Liver (tissue), 9 donors: ENCODE data around the gene MAB21L4. TPM values are rescaled to one million over a fixed set of nuclear protein-coding genes. Genes with fewer than 3 reads are reported as not detected.

Experiments used
- DNase-seq: peaks from one replicate; pipeline ENCODE4 v3.0.0-alpha.2; 2017; ENCODE audit warnings: low spot score
- H3K27ac ChIP-seq, 2 donors: one replicate each; pipeline ENCODE4 v1.7.0; 2013; ENCODE audit warnings: inconsistent platforms in 2 of 2, low read length in 2 of 2, control low read depth in 1 of 2, low read depth in 1 of 2, mild to moderate bottlenecking in 1 of 2
- H3K27me3 ChIP-seq, 4 donors: one replicate each; pipeline versions ENCODE4 v1.6.1 to v1.7.0; 2013; ENCODE audit warnings: low read length in 3 of 4, inconsistent platforms in 1 of 4, mild to moderate bottlenecking in 1 of 4, moderate library complexity in 1 of 4; ENCODE audit not compliant: control insufficient read depth in 4 of 4, insufficient read depth in 4 of 4
- H3K36me3 ChIP-seq, 4 donors: one replicate each; pipeline versions ENCODE4 v1.6.1 to v1.7.0; 2013; ENCODE audit warnings: low read length in 3 of 4, mild to moderate bottlenecking in 3 of 4, low read depth in 1 of 4, moderate library complexity in 1 of 4; ENCODE audit not compliant: control insufficient read depth in 4 of 4, insufficient read depth in 3 of 4
- H3K4me1 ChIP-seq, 4 donors: one replicate each; pipeline versions ENCODE4 v1.6.1 to v1.7.0; 2013; ENCODE audit warnings: low read length in 3 of 4, mild to moderate bottlenecking in 3 of 4, moderate library complexity in 1 of 4; ENCODE audit not compliant: control insufficient read depth in 4 of 4, insufficient read depth in 4 of 4
- H3K4me3 ChIP-seq, 3 donors: one replicate each; pipeline versions ENCODE4 v1.6.1 to v1.7.0; 2013; ENCODE audit warnings: low read length in 3 of 3, control low read depth in 1 of 3, low read depth in 1 of 3, mild to moderate bottlenecking in 1 of 3
- H3K9ac ChIP-seq, 2 donors: one replicate each; pipeline ENCODE4 v1.7.0; 2013; ENCODE audit warnings: low read length in 2 of 2, mild to moderate bottlenecking in 2 of 2, moderate library complexity in 2 of 2, control low read depth in 1 of 2, low read depth in 1 of 2
- H3K9me3 ChIP-seq, 4 donors: one replicate each; pipeline versions ENCODE4 v1.6.1 to v1.7.0; 2013; ENCODE audit warnings: low read length in 3 of 4; ENCODE audit not compliant: control insufficient read depth in 4 of 4
- EGR1 ChIP-seq, 2 donors: IDR thresholded peaks; 2 replicates each; pipeline ENCODE4 v1.6.1; 2016 to 2018; ENCODE audit warnings: antibody characterized with exemption in 2 of 2, low read depth in 2 of 2
- FOXA2 ChIP-seq: IDR thresholded peaks from 2 replicates; pipeline ENCODE4 v1.6.1; 2016; ENCODE audit warnings: antibody characterized with exemption
- GABPA ChIP-seq, 2 donors: IDR thresholded peaks in 1 of 2; conservative IDR thresholded peaks in 1 of 2; 2 replicates each; pipeline ENCODE4 v1.6.1; 2016; ENCODE audit warnings: antibody characterized with exemption in 2 of 2, mild to moderate bottlenecking in 1 of 2, moderate library complexity in 1 of 2
- HNF4A ChIP-seq, 2 donors: conservative IDR thresholded peaks; 2 replicates each; pipeline ENCODE4 v1.6.1; 2016; ENCODE audit warnings: antibody characterized with exemption in 2 of 2, mild to moderate bottlenecking in 2 of 2
- JUND ChIP-seq, 2 donors: IDR thresholded peaks; 2 replicates each; pipeline ENCODE4 v1.6.1; 2016; ENCODE audit warnings: antibody characterized with exemption in 2 of 2
- NR2F2 ChIP-seq: IDR thresholded peaks from 2 replicates; pipeline ENCODE4 v1.6.1; 2016; ENCODE audit warnings: antibody characterized with exemption
- RAD21 ChIP-seq, 2 donors: IDR thresholded peaks; 2 replicates each; pipeline ENCODE4 v1.6.1; 2016; ENCODE audit warnings: antibody characterized with exemption in 2 of 2, mild to moderate bottlenecking in 2 of 2
- RXRA ChIP-seq, 2 donors: IDR thresholded peaks; 2 replicates each; pipeline ENCODE4 v1.6.1; 2017 to 2018; ENCODE audit warnings: antibody characterized with exemption in 2 of 2, mild to moderate bottlenecking in 1 of 2
- SP1 ChIP-seq: IDR thresholded peaks from 2 replicates; pipeline ENCODE4 v1.6.1; 2018; ENCODE audit warnings: antibody characterized with exemption, mild to moderate bottlenecking
- TAF1 ChIP-seq: conservative IDR thresholded peaks from 2 replicates; pipeline ENCODE4 v1.6.1; 2016; ENCODE audit warnings: antibody characterized with exemption, mild to moderate bottlenecking
- YY1 ChIP-seq: IDR thresholded peaks from 2 replicates; pipeline ENCODE4 v1.6.1; 2016; ENCODE audit warnings: antibody characterized with exemption, mild to moderate bottlenecking
- WGBS: extraction: QIAGEN DNeasy Blood & Tissue Kit; methylation state at CpG from one replicate; pipeline ENCODE4 v1.1.7; 2013; 5-methylcytosine and 5-hydroxymethylcytosine counted together
- polyA plus RNA-seq, 2 donors: library from polyadenylated mRNA; stranded (reverse) in 1 of 2; unstranded in 1 of 2; fragments of 200-250 nt in 1 of 2; fragments of >200 nt in 1 of 2; fragmentation: Nextera tagmentation in 1 of 2; extraction: Ambion mirVana in 1 of 2; gene quantifications; one replicate each; pipeline versions ENCODE4 v1.2.1 to v1.2.3, GENCODE V29; 2013 to 2015
- total RNA-seq, 2 donors: library from RNA; depleted of rRNA; stranded (reverse); fragments of >200 nt; gene quantifications; one replicate each; pipeline ENCODE4 v1.2.3, GENCODE V29; 2014
- TF ChIP-seq, protein P1 (sequence below): IDR thresholded peaks from 2 replicates; pipeline ENCODE4 v1.6.1; 2016; ENCODE audit warnings: antibody characterized with exemption, mild to moderate bottlenecking
- TF ChIP-seq, protein P2 (sequence below): IDR thresholded peaks from 2 replicates; pipeline ENCODE4 v1.6.1; 2016; ENCODE audit warnings: antibody characterized with exemption
- TF ChIP-seq, protein P3 (sequence below): fragments of 150-350 bp; IDR thresholded peaks from 2 replicates; pipeline ENCODE4 v1.5.1; 2017; ENCODE audit warnings: improper control_type of control experiment, low read depth, low read length; ENCODE audit not compliant: missing input control
- TF ChIP-seq, protein P4 (sequence below): IDR thresholded peaks from 2 replicates; pipeline ENCODE4 v1.6.1; 2016; ENCODE audit warnings: antibody characterized with exemption
- TF ChIP-seq, protein P5 (sequence below): IDR thresholded peaks from 2 replicates; pipeline ENCODE4 v1.6.1; 2016; ENCODE audit warnings: antibody characterized with exemption
- donor health status: healthy.
- donor health status: healthy.
- donor health status: healthy.
- donor health status: healthy.
- donor health status: healthy.

Gene MAB21L4
- total and polyA plus RNA-seq, 4 donors: 0.59 to 8.8 (median 1.1) TPM

DNA sequence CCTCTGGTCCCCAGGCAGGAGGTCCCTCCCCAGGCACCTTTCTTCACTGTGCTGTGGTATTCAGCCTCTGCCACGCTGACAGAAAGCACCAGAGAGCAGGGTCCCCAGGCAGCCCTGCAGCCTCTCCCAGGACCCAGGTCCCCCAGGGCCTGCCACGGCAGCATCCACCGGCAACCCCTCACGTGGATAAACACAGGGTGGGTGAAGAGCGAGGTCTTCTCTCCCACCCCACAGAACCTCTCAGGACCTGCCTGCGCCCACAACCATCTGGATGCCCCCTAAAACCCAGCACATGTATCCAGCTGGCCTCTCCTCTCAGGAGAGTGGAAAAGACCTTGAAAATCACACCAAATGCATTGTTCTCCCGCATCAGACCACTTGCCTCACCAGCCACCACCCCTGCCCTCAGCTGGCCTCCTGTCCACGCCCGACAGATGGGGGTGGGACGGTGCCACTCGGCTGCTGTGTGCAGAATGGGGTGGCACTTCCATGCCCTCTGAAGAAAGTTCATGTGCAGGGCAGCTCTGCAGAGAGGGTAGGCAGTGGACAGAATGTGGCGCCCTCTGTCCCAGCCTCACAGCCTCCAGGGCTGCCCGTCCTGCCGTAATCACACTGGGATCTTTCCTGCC is 6.1 kb upstream of the MAB21L4 start:
- H3K4me3 ChIP-seq: no peak overlapping the region
- no peak for TF ChIP-seq NR2F2
- TF ChIP-seq JUND (IDR thresholded peaks at IDR 0.05): no peak
- TF ChIP-seq RAD21 (IDR thresholded peaks at IDR 0.05): no peak
- TF ChIP-seq EGR1 (IDR thresholded peaks at IDR 0.05; ENCODE audit: low read depth in 2 of 2): no peak
- no peak for TF ChIP-seq YY1
- 87% methylated on average over 14 of the region's 14 CpGs for WGBS
- H3K9me3 ChIP-seq: peaks cover 0 to 3% (median 0%) of the 10 kb centered on the region in 4 donors
- H3K27ac ChIP-seq: no peak overlapping the region
- DNase-seq: no peak
- H3K9ac ChIP-seq: no peak overlapping the region
- no peaks in the 10 kb centered on the region for H3K36me3 ChIP-seq
- peaks cover 4 to 14% (median 8%) of the 10 kb centered on the region in 4 donors for H3K4me1 ChIP-seq
- no peaks in the 10 kb centered on the region for H3K27me3 ChIP-seq

DNA sequence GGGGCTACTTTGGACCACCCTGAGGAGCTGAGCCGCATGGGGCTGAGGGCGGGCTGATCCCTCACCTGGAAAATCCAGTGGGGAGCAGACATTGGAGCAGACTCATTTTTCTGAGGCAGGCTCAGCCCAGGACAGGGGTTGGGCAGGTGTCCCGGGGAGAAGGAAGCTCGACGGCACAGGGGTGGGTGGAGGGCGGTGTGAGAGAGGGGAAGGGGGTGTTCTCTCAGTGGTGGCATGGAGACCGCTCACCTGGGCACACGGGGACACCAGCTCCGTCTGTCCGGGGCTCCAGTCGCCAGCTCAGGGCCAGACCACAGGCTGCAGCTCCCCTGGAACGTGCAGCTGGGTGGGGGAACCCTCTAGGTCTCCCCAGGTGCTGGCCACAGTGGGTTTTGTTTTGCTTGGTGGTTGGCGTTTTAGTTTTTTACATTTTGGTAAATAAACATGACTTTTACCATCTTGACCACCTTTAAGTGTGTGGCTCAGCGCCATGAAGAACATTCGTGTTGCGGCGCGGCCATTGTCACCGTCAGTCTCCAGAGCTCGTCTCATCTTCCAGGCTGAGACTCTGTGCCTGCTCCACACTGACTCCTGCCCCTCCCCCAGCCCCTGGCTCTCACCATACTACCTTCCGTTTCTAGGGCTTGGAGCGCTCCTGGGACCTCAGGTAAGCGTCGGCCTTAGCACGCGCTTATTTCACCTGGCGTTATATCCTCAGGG is 4.3 kb upstream of the MAB21L4 start:
- no peak overlapping the region for H3K27ac ChIP-seq
- no peaks in the 10 kb centered on the region for H3K27me3 ChIP-seq
- 91% methylated on average over 27 of the region's 27 CpGs for WGBS
- no peak overlapping the region for H3K4me3 ChIP-seq
- TF ChIP-seq RXRA (IDR thresholded peaks at IDR 0.05): no peak
- TF ChIP-seq, protein P1, sequence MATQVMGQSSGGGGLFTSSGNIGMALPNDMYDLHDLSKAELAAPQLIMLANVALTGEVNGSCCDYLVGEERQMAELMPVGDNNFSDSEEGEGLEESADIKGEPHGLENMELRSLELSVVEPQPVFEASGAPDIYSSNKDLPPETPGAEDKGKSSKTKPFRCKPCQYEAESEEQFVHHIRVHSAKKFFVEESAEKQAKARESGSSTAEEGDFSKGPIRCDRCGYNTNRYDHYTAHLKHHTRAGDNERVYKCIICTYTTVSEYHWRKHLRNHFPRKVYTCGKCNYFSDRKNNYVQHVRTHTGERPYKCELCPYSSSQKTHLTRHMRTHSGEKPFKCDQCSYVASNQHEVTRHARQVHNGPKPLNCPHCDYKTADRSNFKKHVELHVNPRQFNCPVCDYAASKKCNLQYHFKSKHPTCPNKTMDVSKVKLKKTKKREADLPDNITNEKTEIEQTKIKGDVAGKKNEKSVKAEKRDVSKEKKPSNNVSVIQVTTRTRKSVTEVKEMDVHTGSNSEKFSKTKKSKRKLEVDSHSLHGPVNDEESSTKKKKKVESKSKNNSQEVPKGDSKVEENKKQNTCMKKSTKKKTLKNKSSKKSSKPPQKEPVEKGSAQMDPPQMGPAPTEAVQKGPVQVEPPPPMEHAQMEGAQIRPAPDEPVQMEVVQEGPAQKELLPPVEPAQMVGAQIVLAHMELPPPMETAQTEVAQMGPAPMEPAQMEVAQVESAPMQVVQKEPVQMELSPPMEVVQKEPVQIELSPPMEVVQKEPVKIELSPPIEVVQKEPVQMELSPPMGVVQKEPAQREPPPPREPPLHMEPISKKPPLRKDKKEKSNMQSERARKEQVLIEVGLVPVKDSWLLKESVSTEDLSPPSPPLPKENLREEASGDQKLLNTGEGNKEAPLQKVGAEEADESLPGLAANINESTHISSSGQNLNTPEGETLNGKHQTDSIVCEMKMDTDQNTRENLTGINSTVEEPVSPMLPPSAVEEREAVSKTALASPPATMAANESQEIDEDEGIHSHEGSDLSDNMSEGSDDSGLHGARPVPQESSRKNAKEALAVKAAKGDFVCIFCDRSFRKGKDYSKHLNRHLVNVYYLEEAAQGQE: no peak
- no peak for TF ChIP-seq TAF1
- no peak for TF ChIP-seq HNF4A (conservative IDR thresholded peaks at IDR 0.05)
- TF ChIP-seq FOXA2: no peak
- TF ChIP-seq SP1: no peak
- no peak for TF ChIP-seq GABPA (IDR thresholded peaks at IDR 0.05 in 1 of 2, conservative IDR thresholded peaks at IDR 0.05 in 1 of 2)
- TF ChIP-seq, protein P2, sequence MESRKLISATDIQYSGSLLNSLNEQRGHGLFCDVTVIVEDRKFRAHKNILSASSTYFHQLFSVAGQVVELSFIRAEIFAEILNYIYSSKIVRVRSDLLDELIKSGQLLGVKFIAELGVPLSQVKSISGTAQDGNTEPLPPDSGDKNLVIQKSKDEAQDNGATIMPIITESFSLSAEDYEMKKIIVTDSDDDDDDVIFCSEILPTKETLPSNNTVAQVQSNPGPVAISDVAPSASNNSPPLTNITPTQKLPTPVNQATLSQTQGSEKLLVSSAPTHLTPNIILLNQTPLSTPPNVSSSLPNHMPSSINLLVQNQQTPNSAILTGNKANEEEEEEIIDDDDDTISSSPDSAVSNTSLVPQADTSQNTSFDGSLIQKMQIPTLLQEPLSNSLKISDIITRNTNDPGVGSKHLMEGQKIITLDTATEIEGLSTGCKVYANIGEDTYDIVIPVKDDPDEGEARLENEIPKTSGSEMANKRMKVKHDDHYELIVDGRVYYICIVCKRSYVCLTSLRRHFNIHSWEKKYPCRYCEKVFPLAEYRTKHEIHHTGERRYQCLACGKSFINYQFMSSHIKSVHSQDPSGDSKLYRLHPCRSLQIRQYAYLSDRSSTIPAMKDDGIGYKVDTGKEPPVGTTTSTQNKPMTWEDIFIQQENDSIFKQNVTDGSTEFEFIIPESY: no peak
- TF ChIP-seq RAD21 (IDR thresholded peaks at IDR 0.05): no peak
- TF ChIP-seq EGR1 (IDR thresholded peaks at IDR 0.05; ENCODE audit: low read depth in 2 of 2): no peak
- TF ChIP-seq, protein P3, sequence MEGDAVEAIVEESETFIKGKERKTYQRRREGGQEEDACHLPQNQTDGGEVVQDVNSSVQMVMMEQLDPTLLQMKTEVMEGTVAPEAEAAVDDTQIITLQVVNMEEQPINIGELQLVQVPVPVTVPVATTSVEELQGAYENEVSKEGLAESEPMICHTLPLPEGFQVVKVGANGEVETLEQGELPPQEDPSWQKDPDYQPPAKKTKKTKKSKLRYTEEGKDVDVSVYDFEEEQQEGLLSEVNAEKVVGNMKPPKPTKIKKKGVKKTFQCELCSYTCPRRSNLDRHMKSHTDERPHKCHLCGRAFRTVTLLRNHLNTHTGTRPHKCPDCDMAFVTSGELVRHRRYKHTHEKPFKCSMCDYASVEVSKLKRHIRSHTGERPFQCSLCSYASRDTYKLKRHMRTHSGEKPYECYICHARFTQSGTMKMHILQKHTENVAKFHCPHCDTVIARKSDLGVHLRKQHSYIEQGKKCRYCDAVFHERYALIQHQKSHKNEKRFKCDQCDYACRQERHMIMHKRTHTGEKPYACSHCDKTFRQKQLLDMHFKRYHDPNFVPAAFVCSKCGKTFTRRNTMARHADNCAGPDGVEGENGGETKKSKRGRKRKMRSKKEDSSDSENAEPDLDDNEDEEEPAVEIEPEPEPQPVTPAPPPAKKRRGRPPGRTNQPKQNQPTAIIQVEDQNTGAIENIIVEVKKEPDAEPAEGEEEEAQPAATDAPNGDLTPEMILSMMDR: no peak
- TF ChIP-seq, protein P4, sequence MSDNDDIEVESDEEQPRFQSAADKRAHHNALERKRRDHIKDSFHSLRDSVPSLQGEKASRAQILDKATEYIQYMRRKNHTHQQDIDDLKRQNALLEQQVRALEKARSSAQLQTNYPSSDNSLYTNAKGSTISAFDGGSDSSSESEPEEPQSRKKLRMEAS: no peak
- TF ChIP-seq, protein P5, sequence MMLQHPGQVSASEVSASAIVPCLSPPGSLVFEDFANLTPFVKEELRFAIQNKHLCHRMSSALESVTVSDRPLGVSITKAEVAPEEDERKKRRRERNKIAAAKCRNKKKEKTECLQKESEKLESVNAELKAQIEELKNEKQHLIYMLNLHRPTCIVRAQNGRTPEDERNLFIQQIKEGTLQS: no peak
- no peak for TF ChIP-seq NR2F2
- DNase-seq: no peak
- no peak overlapping the region for H3K9ac ChIP-seq
- peaks cover 8 to 25% (median 18%) of the 10 kb centered on the region in 4 donors for H3K4me1 ChIP-seq
- H3K36me3 ChIP-seq: no peaks in the 10 kb centered on the region
- peaks cover 0 to 3% (median 0%) of the 10 kb centered on the region in 4 donors for H3K9me3 ChIP-seq
